H54 (cell line): Measurements from ENCODE around the gene APLN.

ENCODE experiments used
- DNase-seq: peaks from one replicate; pipeline ENCODE4 v3.0.0; 2011; ENCODE audit warnings: low spot score, mixed read lengths; ENCODE audit not compliant: insufficient read length
- FAIRE-seq: peaks from 3 replicates; lab custom pipeline; 2011; peaks lifted over from hg19 to GRCh38; lab: Jason Lieb, UNC
- POLR2A ChIP-seq: IDR thresholded peaks from 2 replicates; pipeline ENCODE4 v1.6.1; 2011; ENCODE audit warnings: low read depth, mild to moderate bottlenecking, low read length

The APLN gene

DNA sequence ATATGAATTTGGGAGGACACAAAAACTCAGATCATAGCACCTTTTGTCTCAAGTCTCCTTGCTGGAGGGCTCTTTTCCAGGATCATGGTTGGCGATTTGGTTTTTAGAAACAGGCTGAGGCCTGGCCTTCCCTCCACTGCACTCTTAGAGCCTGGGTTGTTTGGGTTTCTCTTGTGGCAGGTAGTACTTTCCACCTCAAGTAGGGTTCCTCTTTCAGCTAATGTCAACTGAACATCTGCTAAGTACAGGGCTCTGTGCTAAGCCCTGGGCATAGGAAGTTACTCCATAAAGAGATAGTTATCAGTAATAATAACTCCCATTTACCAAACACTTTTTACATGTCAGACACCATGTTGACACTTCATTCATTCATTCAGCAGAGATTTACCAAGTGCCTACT, 28.2 kb upstream of the APLN start:
- FAIRE-seq: no peak
- DNase-seq: no peak
- no peak for TF ChIP-seq POLR2A

DNA sequence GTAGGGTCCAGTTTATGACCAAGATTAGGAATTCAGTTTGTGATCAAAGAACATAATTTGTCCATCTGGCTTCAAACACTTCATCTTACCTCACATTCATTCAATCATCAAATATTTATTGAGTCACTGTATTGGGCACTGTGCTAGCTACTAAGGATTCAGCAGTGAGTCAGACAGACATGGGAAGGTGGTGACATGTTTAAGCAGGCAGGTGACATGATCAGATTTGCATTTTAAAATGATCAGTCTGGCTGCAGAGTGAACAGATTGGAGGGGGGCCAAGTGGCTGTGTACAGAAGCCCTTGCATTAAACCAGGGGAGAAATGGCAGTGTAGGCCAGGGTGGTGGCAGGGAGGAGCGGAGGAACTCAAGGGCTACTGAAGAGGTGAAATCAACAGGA, 25.1 kb upstream of the APLN start:
- DNase-seq (no peak), FAIRE-seq (no peak)
- TF ChIP-seq POLR2A: no peak

DNA sequence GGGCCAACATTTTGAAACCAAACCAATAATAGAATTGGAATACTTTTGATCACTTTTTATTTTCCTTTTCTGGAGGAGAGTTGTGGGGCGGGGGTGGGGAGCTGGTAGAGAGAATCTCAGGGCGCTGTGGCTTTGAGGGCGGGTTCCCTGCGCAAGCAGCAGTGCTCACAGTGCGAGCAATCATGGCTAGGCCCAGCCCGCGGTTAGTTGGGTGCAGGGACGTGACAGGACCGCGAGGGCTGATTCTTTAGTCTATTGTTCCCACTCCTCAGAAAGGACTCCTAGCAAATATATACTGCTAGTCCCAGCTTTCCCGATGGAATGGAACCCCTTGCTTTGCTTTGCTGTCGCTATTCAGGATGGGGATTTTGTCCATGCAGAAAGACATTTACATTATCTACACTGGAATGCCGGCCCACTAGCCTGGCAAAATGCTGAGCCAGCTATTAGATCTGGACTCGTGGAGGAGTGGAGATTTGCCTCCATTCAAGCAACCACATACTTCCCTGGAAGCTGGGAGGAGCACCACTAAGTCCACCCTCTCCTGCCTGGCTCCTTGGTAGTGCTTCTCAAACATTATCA, 23.9 kb upstream of the APLN start:
- TF ChIP-seq POLR2A: no peak
- DNase-seq (no peak), FAIRE-seq (no peak)

DNA sequence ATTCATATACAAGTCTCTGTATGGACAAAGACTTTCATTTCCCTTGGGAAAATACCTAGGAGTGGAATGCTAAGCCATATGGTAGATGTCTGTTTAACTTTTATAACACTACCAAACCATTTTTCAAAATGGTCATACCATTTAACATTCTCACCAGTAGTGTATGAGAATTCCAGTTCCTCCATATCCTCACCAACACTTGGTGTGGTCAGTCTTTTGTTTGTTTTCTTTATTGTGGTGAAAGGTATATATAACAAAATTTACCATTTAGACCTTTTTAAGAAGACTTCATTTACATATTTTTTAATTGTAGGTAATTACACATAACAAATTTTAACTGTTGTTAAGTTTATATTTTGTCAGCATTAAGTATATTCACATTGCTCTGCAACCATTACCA, 12.7 kb upstream of the APLN start:
- no peak for TF ChIP-seq POLR2A
- FAIRE-seq (no peak), DNase-seq (no peak)

DNA sequence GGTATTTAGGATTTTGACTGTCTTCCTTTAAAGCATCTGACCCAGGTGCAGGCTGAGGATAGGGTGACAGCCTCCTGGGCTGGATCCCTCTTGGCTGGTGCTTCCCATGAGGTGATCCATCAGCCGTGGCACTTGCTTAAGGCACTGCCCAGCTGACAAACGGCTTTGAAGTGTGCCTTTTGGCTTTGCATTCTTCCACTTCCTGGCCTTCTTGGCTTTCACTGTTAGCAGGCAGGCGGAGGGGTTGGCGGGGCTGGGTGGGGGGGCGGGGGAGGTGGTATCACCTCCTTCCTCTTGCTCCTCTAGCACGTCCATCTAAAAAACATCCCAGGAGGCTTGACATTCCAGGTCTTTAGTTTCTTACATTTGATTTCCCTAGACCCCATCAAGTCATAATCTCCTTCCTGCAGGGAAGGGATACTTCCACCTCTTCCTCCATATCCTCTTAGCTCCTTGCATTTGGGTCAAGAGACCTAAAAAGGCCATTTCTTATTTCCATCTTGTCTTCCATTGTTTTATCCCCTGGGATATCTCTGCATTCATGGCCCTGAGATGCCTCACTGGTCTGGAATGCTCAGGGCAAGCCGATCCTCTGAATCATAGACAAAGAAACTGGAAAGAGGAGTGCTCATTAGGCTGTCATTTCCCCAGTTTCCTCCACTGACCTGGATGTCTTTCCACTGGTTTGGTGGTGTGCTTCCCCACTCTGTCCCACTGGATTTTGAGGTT, 11.3 kb upstream of the APLN start:
- TF ChIP-seq POLR2A: no peak
- FAIRE-seq (peak; percentile 86), DNase-seq (peak; percentile 42)

DNA sequence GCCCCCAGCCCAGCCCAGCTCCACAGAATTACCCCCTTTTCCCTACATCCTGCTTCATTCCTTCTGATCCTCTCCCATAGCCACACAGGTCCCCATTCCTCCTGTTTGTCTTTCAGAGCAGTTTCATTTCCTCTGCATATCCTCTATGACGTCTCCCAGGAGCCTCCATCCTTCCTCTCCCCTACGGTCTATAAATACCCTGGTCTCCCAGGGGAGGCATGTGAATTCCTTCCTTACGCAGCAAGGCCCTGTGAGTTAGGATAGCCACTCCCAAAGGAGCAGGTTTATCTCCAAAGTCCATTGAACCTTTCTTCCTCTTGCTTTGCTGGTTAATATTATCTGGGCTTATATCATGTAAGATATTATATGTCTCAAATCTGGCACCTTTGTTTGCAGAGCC, 8.4 kb upstream of the APLN start:
- no peak for FAIRE-seq
- no peak for TF ChIP-seq POLR2A
- no peak for DNase-seq

DNA sequence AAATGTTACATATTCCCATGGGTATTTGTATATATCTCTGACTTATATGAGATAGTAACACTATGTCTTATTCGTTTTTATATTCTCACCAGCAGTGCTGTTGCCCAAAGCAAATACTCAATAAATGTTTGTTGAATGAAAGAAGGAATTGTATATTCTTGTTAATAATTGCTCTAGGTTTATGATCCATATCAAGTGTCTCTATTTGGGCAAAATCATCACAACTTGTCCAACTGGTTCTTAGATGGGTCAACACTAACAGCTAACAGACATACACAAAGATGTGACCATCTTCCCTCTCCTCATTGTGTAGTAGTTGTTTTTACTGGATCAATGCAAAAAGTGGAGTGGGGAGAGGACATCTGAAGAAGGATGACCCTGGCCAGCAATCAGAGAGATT, 6.6 kb upstream of the APLN start:
- FAIRE-seq (no peak), DNase-seq (no peak)

DNA sequence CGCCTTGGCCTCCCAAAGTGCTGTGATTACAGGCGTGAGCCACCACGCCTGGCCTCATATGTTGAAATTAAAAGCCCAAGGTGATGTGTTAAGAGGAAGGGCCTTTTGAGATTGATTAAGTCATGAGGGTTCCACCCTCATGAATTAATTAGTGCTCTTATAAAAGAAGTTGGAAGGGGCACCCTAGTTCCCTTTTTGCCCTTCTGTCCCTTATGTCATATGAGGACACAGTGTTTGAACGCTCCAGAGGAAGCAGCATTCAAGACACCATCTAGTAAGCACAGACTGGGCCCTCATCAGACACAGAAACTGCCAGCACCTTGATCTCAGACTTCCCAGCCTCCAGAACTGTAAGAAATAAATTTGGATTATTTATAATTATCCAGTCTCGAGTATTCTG, 5.1 kb upstream of the APLN start:
- no peak for DNase-seq
- FAIRE-seq: no peak
- TF ChIP-seq POLR2A: no peak

More for the DNA sequence above, 6.6 kb upstream of the APLN start:
- TF ChIP-seq POLR2A: no peak

DNA sequence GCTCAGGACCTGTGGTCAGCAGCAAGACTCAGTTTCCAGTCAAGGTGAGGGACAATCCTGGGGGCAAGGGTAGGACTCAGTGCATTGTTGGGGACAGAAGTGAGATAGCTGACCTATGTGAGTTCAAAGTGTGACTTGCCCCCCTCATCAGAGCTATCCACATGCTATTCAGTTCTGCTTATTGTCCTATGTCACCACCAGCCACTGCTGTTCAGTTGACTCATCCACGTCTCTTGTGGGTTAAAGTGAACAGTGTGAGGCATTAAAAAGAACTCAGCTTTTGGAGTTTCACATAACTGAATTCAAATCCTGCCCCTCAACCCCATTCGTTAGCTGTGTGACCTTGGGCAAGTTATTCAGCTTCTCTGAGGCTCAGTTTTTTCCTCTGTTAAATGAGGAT, 4.4 kb upstream of the APLN start:
- DNase-seq (no peak), FAIRE-seq (no peak)
- no peak for TF ChIP-seq POLR2A

DNA sequence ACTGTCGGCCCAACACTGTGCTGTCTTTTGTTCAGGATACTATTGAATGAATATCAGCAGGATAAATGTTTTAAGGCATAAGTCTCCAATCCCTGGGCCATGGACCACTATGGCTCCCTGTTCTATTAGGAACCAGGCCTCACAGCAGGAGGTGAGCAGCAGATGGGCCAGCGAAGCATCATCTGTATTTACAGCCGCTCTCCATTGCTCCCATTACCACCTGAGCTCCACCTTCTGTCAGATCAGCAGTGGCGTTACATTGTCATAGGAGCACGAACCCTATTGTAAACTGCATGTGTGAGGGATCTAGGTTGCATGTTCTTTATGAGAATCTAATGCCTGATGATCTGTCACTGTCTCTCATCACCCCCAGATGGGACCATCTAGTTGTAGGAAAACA, 3.7 kb upstream of the APLN start:
- no peak for FAIRE-seq
- no peak for TF ChIP-seq POLR2A
- no peak for DNase-seq

DNA sequence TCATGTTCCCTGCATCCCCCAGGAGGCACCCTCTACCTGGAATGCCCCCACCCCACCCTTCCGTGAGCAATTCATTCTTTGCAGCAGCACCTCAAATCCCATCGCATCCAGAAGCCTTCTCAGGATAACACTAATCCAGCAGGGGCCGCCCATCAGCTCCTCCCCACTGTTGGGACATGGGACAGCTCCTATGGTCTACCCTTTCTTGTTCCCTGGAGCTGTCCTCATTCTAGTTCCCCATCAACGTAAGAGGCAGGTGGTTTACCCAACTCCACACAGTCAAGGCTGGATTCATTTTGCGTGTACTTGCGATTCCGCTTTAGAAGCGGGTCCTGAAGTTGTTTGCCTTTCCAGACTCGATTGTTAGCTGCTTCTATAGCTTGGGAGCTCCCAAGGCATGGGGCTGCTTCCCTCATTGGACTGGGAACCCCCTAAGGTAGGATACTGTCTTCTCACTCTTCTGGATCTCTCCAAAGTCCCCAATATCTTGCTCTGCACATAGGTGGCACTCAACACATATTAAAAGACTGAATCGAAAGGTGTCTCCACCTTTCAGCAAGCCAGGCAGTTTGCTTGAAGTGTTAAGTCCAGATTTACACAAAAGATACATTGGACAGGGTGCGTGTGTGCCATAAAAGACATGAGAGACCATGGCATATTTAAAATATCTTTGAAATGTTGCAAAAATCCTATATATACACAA, 942 bp upstream of the APLN start:
- DNase-seq (no peak), FAIRE-seq (no peak)
- TF ChIP-seq POLR2A: no peak

DNA sequence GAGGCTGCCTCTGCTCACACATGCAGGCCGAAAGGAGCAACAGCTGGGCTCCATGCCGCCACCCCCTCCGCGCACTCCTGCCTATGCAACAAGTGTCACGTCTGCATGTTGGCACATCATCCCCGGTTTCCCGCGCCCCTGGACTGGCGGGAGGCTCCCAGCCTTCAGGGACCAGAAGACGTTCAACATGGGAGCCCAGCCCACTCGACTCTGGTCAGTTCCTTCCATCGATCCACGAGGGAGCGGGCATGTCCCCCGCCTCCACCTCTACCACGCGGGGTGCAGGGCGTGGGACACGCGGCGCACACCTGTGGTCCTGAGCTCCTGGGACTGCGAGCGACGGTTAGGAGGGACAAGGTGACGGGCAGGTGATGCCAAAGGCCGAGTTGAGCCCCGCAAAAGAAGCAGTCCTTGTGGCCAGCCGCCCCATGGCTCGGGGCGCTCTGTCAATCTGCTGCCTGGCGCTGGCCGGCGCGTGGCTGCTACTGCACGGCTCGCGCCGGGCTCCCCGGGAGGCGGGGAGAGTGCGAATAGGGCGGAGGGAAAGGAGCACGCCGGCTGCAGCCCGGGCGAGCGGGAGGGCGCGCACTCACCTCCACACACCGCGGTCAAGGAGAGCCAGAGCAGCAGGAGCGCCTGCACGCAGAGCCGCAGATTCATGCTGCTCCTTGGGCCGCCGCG, 645 bp downstream of the APLN start:
- DNase-seq (peak; percentile 40), FAIRE-seq (no peak)
- no peak for TF ChIP-seq POLR2A

DNA sequence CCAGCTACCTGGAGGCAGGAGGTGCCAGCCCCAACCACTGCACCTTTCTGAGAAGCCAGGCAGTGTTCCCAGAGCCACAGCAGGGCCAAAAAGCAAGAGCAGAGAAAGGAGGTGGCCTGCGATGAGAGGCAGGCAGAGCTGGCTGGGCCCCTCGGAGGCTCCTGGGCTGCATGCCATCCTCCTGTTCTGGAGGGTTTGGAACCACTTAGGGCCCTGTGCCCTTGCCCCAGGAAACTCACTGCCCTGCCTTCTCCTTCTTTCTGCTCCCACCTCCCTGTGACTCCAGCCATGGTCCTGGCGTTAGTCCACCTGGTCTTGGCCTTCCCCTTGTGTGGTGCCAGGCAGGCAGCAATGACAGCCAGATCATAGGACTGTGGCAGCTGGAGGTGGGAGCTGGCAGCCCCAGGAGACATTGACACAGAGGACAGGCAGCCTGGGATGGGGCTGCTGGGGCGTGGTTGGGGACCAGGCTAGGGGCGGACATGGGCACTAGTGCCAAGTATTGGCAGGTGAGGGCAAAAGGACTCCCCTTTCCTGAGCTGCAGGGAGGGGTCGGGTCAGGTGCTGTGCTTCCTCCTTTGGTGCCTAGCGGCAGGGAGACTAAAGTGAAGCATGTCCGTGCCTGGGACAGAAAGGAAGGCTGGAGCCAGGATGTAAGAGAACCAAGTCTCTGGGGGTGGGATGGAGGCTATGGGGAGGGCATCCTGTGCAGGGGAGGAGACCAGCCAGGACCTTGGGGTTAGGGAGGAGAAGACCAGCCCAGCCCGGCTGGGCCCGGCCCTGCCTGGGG, 1.4 kb downstream of the APLN start:
- TF ChIP-seq POLR2A: no peak
- FAIRE-seq (no peak), DNase-seq (no peak)
